ENCODE data around the gene FERMT3.
"Not testable (repeated sequence)": the region's sequence is repeated elsewhere in the genome, so short reads cannot be mapped to it uniquely, and the experiment has no call there.

The FERMT3 gene

DNA sequence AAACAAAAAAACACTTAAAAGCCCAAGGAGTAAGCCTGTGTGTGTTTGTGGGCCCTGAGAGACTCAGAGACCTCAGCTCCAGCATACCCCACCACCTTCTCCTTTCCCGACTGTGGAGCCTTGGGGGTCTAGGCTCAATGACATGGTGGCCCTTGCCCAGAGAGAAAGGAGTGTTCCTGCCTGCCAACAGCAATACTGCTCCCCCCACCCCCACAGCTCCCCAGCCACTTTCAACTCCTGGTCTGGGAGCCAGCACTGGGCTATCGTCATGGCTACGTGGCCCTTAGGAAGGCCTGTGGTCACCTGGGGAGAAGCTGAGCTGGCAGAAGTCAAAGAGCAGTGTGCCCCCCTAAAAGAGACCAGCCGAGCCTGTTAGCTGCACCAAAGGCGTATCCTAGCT lies 37.6 kb downstream of the FERMT3 start (continued):
- TF ChIP-seq ZFP30 (CRISPR knock-in tag; IDR thresholded peaks at IDR 0.05), result no peak

DNA sequence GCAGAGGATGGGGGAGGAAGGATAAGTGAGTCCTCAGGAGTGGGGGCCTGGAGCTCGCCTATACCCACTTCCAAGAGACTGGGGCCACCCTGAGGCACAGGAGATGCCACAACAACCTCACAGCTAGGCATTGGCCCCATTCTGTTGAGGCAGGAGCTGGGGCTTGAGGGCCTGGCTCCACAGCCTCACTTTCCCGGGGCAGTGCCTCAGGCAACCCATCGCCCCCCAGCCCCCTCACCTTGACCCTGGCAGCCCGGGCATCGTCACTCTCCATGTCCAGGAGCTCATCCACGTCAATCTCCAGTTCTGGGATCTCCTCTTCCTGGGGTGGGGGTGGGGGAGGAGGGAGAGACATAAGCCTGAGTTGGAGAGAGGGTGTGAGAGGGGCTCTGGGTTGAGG lies 38.4 kb downstream of the FERMT3 start:
- ATAC-seq, result no peak
- TF ChIP-seq ZC3H10 (CRISPR knock-in tag; IDR thresholded peaks at IDR 0.05) (no peak), TOX (CRISPR knock-in tag; IDR thresholded peaks at IDR 0.05; ENCODE audit: borderline replicate concordance) (no peak)

DNA sequence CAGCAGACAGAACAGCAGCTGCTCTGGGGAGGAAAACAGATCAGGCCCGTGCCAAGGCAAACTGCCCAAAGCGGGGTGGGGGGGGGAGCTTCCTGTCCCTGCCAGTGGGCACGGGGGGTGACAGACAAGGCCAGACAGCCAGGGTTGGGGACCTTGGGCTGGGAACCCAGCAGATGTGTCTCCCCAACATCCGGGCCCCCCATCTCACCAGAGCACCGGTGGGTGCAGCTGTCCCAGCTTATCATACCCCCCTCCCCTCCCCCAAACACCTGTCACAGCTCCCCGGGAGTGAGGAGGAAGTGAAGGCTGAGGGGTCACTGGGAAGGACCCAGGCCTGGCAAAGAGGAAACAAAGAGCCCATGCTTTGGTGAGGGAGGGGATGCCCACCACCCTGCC lies 38.9 kb downstream of the FERMT3 start:
- no peak for ATAC-seq
- TF ChIP-seq, protein P1, sequence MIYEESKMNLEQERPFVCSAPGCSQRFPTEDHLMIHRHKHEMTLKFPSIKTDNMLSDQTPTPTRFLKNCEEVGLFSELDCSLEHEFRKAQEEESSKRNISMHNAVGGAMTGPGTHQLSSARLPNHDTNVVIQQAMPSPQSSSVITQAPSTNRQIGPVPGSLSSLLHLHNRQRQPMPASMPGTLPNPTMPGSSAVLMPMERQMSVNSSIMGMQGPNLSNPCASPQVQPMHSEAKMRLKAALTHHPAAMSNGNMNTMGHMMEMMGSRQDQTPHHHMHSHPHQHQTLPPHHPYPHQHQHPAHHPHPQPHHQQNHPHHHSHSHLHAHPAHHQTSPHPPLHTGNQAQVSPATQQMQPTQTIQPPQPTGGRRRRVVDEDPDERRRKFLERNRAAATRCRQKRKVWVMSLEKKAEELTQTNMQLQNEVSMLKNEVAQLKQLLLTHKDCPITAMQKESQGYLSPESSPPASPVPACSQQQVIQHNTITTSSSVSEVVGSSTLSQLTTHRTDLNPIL (CRISPR knock-in tag; IDR thresholded peaks at IDR 0.05; ENCODE audit: low read depth), result no peak
- no peak for TF ChIP-seq RARB (CRISPR knock-in tag; IDR thresholded peaks at IDR 0.05)
- no peak for TF ChIP-seq ZNF70 (CRISPR knock-in tag; IDR thresholded peaks at IDR 0.05)
- TF ChIP-seq, protein P2, sequence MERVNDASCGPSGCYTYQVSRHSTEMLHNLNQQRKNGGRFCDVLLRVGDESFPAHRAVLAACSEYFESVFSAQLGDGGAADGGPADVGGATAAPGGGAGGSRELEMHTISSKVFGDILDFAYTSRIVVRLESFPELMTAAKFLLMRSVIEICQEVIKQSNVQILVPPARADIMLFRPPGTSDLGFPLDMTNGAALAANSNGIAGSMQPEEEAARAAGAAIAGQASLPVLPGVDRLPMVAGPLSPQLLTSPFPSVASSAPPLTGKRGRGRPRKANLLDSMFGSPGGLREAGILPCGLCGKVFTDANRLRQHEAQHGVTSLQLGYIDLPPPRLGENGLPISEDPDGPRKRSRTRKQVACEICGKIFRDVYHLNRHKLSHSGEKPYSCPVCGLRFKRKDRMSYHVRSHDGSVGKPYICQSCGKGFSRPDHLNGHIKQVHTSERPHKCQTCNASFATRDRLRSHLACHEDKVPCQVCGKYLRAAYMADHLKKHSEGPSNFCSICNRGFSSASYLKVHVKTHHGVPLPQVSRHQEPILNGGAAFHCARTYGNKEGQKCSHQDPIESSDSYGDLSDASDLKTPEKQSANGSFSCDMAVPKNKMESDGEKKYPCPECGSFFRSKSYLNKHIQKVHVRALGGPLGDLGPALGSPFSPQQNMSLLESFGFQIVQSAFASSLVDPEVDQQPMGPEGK (CRISPR knock-in tag; IDR thresholded peaks at IDR 0.05; ENCODE audit: borderline replicate concordance), result peak; percentile 51; the same call in 1 of the 2 replicates
- TF ChIP-seq, protein P3, sequence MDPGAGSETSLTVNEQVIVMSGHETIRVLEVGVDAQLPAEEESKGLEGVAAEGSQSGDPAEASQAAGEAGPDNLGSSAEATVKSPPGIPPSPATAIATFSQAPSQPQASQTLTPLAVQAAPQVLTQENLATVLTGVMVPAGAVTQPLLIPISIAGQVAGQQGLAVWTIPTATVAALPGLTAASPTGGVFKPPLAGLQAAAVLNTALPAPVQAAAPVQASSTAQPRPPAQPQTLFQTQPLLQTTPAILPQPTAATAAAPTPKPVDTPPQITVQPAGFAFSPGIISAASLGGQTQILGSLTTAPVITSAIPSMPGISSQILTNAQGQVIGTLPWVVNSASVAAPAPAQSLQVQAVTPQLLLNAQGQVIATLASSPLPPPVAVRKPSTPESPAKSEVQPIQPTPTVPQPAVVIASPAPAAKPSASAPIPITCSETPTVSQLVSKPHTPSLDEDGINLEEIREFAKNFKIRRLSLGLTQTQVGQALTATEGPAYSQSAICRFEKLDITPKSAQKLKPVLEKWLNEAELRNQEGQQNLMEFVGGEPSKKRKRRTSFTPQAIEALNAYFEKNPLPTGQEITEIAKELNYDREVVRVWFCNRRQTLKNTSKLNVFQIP (CRISPR knock-in tag; IDR thresholded peaks at IDR 0.05; ENCODE audit: borderline replicate concordance, low read depth), result no peak

DNA sequence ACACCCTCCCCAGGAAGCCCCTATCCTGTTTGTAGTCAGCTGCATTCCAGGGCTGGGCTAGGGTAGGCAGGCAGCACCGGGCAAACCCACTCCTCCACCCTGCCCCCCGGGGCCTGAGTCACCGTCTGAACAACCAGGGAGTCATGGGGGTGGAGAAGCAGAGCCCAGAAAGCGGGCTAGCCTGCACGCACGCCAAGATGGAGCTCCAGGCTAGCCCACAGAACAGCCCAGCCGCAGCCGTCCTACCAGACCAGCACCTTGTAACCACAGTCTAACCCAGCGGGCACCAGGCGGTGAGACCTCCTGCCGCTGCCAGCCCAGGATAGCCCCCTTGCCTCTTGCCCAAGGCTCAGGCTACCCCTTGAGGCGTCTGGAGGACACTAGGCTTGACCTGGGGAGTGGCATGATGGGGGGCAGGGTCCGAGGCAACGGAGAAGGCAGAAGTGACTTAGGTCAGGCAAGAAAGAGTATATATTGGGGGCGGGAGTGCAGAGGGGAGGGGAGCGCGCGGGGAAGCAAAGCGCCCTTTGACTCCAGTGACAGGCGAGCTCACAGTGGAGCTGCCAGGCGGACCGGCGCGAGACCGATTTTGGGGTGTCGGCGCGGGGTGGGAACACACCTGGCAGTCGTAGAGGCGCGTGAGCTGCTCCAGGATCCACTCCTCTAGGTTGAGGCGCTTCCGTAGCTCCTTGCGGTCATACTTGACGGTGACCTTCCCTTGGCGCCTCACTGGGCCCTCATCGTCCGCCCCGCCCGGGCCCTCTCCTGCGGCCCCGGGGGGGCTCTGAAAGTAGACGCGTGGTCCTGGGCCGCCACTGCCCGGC lies 39.5 kb downstream of the FERMT3 start:
- peak; percentile 1; the same call in 2 of the 3 replicates for ATAC-seq
- TF ChIP-seq, protein P2 (CRISPR knock-in tag; IDR thresholded peaks at IDR 0.05; ENCODE audit: borderline replicate concordance), result peak; percentile 7; the same call in 1 of the 2 replicates
- TF ChIP-seq ZNF8 (CRISPR knock-in tag; IDR thresholded peaks at IDR 0.05), result peak; percentile 9; the same call in 1 of the 2 replicates
- no peak for TF ChIP-seq RARB (CRISPR knock-in tag; IDR thresholded peaks at IDR 0.05)
- TF ChIP-seq, protein P4, sequence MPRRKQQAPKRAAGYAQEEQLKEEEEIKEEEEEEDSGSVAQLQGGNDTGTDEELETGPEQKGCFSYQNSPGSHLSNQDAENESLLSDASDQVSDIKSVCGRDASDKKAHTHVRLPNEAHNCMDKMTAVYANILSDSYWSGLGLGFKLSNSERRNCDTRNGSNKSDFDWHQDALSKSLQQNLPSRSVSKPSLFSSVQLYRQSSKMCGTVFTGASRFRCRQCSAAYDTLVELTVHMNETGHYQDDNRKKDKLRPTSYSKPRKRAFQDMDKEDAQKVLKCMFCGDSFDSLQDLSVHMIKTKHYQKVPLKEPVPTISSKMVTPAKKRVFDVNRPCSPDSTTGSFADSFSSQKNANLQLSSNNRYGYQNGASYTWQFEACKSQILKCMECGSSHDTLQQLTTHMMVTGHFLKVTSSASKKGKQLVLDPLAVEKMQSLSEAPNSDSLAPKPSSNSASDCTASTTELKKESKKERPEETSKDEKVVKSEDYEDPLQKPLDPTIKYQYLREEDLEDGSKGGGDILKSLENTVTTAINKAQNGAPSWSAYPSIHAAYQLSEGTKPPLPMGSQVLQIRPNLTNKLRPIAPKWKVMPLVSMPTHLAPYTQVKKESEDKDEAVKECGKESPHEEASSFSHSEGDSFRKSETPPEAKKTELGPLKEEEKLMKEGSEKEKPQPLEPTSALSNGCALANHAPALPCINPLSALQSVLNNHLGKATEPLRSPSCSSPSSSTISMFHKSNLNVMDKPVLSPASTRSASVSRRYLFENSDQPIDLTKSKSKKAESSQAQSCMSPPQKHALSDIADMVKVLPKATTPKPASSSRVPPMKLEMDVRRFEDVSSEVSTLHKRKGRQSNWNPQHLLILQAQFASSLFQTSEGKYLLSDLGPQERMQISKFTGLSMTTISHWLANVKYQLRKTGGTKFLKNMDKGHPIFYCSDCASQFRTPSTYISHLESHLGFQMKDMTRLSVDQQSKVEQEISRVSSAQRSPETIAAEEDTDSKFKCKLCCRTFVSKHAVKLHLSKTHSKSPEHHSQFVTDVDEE (CRISPR knock-in tag; IDR thresholded peaks at IDR 0.05), result no peak

DNA sequence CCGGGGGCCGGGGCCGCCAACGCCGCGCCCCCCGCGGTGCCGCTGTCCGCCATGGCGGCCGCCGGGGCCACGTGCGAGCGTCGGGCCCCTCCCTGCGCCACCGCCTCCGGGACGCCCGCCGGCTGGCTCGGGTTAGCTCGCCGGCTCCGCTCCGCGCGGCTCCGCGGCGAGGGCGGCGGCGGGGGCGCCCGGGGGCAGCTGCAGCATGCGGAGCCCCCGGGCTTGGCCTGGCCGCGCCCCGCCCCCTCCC lies 40.0 kb downstream of the FERMT3 start:
- not testable (repeated sequence) for ATAC-seq

DNA sequence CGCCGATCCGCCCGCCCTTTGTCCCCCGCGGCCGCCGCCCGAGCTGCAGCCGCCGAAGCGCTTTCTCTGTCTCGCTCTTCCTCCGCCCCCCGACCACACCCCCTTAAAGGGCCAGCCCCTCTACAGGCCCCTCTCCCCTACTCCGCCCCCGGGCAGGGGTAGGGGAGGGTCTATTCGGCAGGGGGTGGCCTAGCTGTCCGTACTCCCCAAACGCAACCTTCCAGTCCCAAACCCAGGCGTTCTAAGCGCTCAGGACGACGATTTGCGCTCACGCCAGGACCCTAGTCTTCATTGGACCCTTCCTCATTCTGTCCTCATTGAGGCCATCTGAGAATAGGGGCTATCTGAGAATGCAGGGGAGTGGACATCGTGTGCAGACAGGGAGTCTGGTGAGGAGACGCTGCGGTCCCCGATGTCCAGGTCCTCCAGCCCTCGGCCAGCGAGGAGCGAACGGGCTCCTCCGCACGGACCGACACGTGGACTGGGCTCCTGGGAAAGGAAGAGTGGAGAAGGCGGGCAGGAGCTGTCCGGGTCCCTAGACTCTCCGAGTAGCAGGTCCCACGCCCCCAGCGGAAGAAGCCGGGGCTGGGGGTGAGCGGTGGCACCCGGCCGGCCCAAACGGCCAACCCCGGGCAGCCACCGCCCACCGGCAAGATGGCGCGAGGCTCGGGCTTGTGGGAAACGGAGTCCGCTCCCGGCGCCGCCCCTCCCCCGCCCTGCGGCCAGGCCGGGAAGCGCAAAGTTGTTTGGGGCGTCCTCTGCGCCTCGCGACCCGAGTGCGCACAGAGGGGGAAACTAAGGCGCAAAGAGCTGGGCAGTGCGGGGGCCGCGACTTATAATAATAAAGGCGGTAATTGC lies 40.6 kb downstream of the FERMT3 start, which contains the start of gene PPP1R14B:
Gene PPP1R14B, minus strand, starts transcription at position 73 of the 858 bp plus-strand sequence. CDS start 270 bp downstream, outside the sequence.
- peak; percentile 77 for ATAC-seq
- no peak for TF ChIP-seq TOX (CRISPR knock-in tag; IDR thresholded peaks at IDR 0.05; ENCODE audit: borderline replicate concordance)
- no peak for TF ChIP-seq CSDC2 (CRISPR knock-in tag; IDR thresholded peaks at IDR 0.05)
- peak; percentile 11; the same call in 1 of the 2 replicates for TF ChIP-seq ZNF70 (CRISPR knock-in tag; IDR thresholded peaks at IDR 0.05)
- TF ChIP-seq OSR1 (CRISPR knock-in tag; IDR thresholded peaks at IDR 0.05), result no peak
- no peak for TF ChIP-seq ZFP3 (CRISPR knock-in tag; IDR thresholded peaks at IDR 0.05)
- TF ChIP-seq, protein P4 (CRISPR knock-in tag; IDR thresholded peaks at IDR 0.05), result 0 out of 2 replicates have a peak, but pooled peaks have one; percentile 29
- no peak for TF ChIP-seq TCF4 (CRISPR knock-in tag; IDR thresholded peaks at IDR 0.05; ENCODE audit: borderline replicate concordance)
